WTC11 (cell line): Measurements from ENCODE around the gene TMEM169.

Experiments
- ETV6 ChIP-seq: sonication (generic); formaldehyde crosslinking; IDR thresholded peaks from 2 replicates; pipeline ENCODE4 v1.8.1; 2022; ENCODE audit warnings: mild to moderate bottlenecking, missing genetic modification reagents
- FOXP1 ChIP-seq: sonication (generic); formaldehyde crosslinking; IDR thresholded peaks from 2 replicates; pipeline ENCODE4 v1.8.0; 2022; ENCODE audit warnings: missing genetic modification reagents, mild to moderate bottlenecking, moderate library complexity, borderline replicate concordance
- NFYB ChIP-seq: sonication (generic); formaldehyde crosslinking; conservative IDR thresholded peaks from 2 replicates; pipeline ENCODE4 v1.8.0; 2022; ENCODE audit warnings: low read depth, missing genetic modification reagents
- NR1H2 ChIP-seq: sonication (generic); formaldehyde crosslinking; IDR thresholded peaks from 2 replicates; pipeline ENCODE4 v1.9.0; 2021; ENCODE audit warnings: mild to moderate bottlenecking, moderate library complexity, missing genetic modification reagents
- TF ChIP-seq, protein P1 (sequence below): fragments of 200-600 bp; IDR thresholded peaks from 2 replicates; pipeline ENCODE4 v1.8.0; 2022; ENCODE audit warnings: antibody characterized with exemption
- TF ChIP-seq, protein P2 (sequence below): sonication (generic); formaldehyde crosslinking; IDR thresholded peaks from 2 replicates; pipeline ENCODE4 v1.8.0; 2022; ENCODE audit warnings: mild to moderate bottlenecking, missing genetic modification reagents

DNA sequence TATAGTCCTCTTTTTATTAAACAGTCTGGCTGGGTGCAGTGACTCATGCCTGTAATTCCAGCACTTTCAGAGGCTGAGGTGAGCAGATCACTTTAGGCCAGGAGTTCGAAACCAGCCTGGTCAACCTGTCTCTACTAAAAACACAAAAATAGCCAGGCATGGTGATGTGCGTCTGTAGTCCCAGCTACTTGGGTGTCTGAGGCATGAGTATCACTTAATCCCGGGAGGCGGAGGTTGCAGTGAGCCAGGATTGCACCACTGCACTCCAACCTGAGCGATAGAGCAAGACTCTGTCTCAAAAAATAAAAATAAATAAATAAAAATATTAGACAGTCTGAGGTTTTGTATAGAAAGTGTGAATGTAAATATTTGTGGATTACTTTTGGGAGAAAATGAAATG, 45.2 kb downstream of the TMEM169 start:
- TF ChIP-seq, protein P1, sequence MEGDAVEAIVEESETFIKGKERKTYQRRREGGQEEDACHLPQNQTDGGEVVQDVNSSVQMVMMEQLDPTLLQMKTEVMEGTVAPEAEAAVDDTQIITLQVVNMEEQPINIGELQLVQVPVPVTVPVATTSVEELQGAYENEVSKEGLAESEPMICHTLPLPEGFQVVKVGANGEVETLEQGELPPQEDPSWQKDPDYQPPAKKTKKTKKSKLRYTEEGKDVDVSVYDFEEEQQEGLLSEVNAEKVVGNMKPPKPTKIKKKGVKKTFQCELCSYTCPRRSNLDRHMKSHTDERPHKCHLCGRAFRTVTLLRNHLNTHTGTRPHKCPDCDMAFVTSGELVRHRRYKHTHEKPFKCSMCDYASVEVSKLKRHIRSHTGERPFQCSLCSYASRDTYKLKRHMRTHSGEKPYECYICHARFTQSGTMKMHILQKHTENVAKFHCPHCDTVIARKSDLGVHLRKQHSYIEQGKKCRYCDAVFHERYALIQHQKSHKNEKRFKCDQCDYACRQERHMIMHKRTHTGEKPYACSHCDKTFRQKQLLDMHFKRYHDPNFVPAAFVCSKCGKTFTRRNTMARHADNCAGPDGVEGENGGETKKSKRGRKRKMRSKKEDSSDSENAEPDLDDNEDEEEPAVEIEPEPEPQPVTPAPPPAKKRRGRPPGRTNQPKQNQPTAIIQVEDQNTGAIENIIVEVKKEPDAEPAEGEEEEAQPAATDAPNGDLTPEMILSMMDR = no peak
- TF ChIP-seq NFYB (CRISPR knock-in tag) = no peak
- TF ChIP-seq, protein P2, sequence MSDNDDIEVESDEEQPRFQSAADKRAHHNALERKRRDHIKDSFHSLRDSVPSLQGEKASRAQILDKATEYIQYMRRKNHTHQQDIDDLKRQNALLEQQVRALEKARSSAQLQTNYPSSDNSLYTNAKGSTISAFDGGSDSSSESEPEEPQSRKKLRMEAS (CRISPR knock-in tag) = no peak
- no peak for TF ChIP-seq FOXP1 (CRISPR knock-in tag)
- no peak for TF ChIP-seq ETV6 (CRISPR knock-in tag)
- TF ChIP-seq NR1H2 (CRISPR knock-in tag) = no peak
